ENCODE results near the gene FGFR3. TPM values are rescaled to one million over a fixed set of nuclear protein-coding genes. Genes with fewer than 3 reads are reported as not detected.

FGFR3 gene
- polyA plus RNA-seq, 1 of the 3 experiments (the other 2 are of a cell fraction), result 1.1 TPM

DNA sequence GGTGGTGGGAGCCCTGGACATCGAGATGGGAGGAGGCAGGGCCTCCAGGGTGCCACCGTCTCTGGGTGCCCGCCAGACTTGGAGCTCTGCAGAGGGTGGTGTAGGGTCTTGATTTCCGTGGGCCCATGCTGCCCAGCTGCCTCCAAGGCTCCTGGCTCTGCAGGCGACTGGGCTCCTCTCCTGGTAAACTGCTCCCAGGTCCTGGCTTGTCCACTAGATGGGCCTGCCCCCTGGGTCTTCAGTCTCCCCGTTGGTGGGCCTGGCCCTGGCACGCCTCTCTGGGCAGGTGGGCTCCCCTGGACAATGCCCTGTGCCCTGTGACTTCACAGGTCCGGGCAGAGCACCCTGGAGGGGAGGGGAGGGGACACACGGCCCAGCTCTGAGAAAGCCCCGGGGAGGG, 7.7 kb downstream of the FGFR3 start:
- no peak for DNase-seq
- Histone ChIP-seq H4K20me1 (ENCODE audit: insufficient read depth) (0 out of 2 replicates have a peak, but pooled peaks cover 4% of the 10 kb centered on the region), H3K27ac (ENCODE audit: low read depth in 2 of 2, low read length in 1 of 2) (no peak overlapping the region), H3K9me2 (no peaks in the 10 kb centered on the region), H3K36me3 (replicated peaks in 1 of 2; ENCODE audit: control insufficient read depth in 1 of 2, insufficient read depth in 2 of 2, low read length in 1 of 2) (no peaks in the 10 kb centered on the region), H3K4me1 (ENCODE audit: control insufficient read depth in 1 of 2, insufficient read depth in 2 of 2, low read depth in 1 of 2, low read length in 1 of 2) (no peaks in the 10 kb centered on the region), H3F3A (replicated peaks; ENCODE audit: insufficient read depth) (no peaks in the 10 kb centered on the region), H2AFZ (ENCODE audit: low read depth) (no peak overlapping the region), H3K9me3 (no peaks in the 10 kb centered on the region), H3K4me3 (ENCODE audit: low read depth in 2 of 2, low read length in 1 of 2) (no peak overlapping the region), H3K9ac (no peak overlapping the region), H3K27me3 (ENCODE audit: insufficient read depth) (no peaks in the 10 kb centered on the region; the same call in 1 of the 2 replicates), H3K79me2 (ENCODE audit: insufficient read depth) (no peaks in the 10 kb centered on the region), H3K4me2 (no peak overlapping the region)
- ChIA-PET POLR2A (no interaction called here), CTCF (interaction anchor here (0.7 to 4.9 kb wide), 6 partner anchors 9 to 107 kb away, joined by 3 to 35 read pairs (median 4); no protein-coding TSS in a partner anchor)
- 68% methylated on average over 3 of the region's 10 CpGs for WGBS (ENCODE audit: low lambda C conversion rate)
- TF ChIP-seq, protein P1, sequence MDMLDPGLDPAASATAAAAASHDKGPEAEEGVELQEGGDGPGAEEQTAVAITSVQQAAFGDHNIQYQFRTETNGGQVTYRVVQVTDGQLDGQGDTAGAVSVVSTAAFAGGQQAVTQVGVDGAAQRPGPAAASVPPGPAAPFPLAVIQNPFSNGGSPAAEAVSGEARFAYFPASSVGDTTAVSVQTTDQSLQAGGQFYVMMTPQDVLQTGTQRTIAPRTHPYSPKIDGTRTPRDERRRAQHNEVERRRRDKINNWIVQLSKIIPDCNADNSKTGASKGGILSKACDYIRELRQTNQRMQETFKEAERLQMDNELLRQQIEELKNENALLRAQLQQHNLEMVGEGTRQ (IDR thresholded peaks at IDR 0.05; ENCODE audit: borderline replicate concordance, low read depth, low read length), result no peak
- TF ChIP-seq USF1 (IDR thresholded peaks at IDR 0.05; ENCODE audit: borderline replicate concordance, low read depth) (no peak), YY1 (IDR thresholded peaks at IDR 0.05; ENCODE audit: low read depth) (no peak), SMC3 (IDR thresholded peaks at IDR 0.05; ENCODE audit: low read depth, low read length) (no peak), PBX3 (IDR thresholded peaks at IDR 0.05) (no peak), EZH2phosphoT487 (IDR thresholded peaks at IDR 0.05; ENCODE audit: borderline replicate concordance, low read depth) (no peak), EP300 (IDR thresholded peaks at IDR 0.05; ENCODE audit: borderline replicate concordance in 1 of 2, low read depth in 1 of 2, low read length in 1 of 2) (no peak), TCF12 (IDR thresholded peaks at IDR 0.05) (no peak), FOXM1 (IDR thresholded peaks at IDR 0.05; ENCODE audit: low read depth) (no peak), GABPA (IDR thresholded peaks at IDR 0.05; ENCODE audit: low read depth) (no peak), RXRA (IDR thresholded peaks at IDR 0.05; ENCODE audit: borderline replicate concordance, low read depth) (no peak), JUND (IDR thresholded peaks at IDR 0.05) (no peak)
- TF ChIP-seq, protein P2, sequence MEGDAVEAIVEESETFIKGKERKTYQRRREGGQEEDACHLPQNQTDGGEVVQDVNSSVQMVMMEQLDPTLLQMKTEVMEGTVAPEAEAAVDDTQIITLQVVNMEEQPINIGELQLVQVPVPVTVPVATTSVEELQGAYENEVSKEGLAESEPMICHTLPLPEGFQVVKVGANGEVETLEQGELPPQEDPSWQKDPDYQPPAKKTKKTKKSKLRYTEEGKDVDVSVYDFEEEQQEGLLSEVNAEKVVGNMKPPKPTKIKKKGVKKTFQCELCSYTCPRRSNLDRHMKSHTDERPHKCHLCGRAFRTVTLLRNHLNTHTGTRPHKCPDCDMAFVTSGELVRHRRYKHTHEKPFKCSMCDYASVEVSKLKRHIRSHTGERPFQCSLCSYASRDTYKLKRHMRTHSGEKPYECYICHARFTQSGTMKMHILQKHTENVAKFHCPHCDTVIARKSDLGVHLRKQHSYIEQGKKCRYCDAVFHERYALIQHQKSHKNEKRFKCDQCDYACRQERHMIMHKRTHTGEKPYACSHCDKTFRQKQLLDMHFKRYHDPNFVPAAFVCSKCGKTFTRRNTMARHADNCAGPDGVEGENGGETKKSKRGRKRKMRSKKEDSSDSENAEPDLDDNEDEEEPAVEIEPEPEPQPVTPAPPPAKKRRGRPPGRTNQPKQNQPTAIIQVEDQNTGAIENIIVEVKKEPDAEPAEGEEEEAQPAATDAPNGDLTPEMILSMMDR (IDR thresholded peaks at IDR 0.05), result no peak

Data from SK-N-SH (cell line).